T-helper 22 cell (primary cell): Measurements from ENCODE around the gene SLC25A13.

Source experiments
- DNase-seq: peaks from one replicate; pipeline ENCODE4 v3.0.0-alpha.2; 2020; ENCODE audit warnings: low read depth

The SLC25A13 gene

GRCh38 chr7:96152706-96153105 is 169.2 kb downstream of the SLC25A13 start:
- no peak for DNase-seq

GRCh38 chr7:96151889-96152288 is 170.0 kb downstream of the SLC25A13 start:
- no peak for DNase-seq

DNA sequence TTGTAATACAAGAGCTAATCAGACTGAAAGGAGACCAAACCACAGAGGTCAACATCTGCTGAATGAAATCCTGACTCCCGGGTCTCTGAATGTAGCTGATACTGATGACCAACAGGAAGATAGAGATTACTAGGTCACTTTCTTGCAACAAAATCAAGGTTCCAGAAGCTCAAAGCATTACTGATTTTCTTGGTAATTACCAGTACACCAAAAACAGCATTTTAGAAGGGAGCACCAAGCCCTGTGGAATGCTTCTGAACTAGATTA is 177.7 kb downstream of the SLC25A13 start:
- no peak for DNase-seq

- no peak for DNase-seq
Measured at GRCh38 chr7:96143495-96144259, 178.2 kb downstream of the SLC25A13 start.

GRCh38 chr7:96136600-96137239 is 185.2 kb downstream of the SLC25A13 start:
- no peak for DNase-seq

DNA sequence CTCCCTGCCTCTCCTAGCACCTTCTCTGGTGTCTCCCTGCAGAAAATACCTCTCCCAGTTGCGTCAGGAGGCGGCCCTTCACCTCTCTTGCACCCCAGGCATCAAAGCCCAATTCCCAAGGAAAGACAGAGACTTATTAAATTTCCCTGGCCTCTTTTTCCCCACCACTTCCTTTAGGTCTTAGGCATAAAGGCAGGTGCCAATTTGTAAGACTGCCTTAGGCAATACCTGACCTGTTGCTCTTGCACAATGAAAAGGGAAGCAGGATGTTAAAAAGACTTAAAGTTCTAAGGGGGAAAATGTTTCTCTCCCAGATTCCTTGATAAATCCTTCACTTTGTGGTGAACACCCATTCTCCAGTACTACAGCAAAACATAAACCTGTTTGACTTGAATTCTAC is 186.7 kb downstream of the SLC25A13 start:
- no peak for DNase-seq

GRCh38 chr7:96131525-96131924 is 190.4 kb downstream of the SLC25A13 start:
- no peak for DNase-seq

DNA sequence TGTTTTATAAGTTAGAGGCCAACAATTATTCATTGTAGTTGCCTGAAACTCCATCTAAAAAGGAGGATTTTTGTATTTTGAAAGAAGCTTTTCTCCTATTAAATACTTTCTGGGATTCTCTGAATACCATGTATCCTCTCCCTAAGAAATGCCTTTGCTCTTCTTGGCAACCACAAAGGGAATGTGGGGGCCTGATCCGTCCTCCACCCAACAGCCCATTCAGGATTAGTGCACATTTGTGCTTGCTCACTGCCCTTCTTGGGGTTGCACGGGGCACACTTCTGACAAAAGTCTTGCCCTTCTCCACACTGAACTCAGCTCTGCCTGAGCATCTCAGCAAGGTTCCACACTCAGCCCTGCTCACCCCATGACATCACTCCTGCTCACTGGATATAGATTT is 194.2 kb downstream of the SLC25A13 start:
- DNase-seq: no peak

GRCh38 chr7:96126382-96126781 is 195.5 kb downstream of the SLC25A13 start:
- no peak for DNase-seq

- no peak for DNase-seq
Measured at GRCh38 chr7:96122746-96123145, 199.2 kb downstream of the SLC25A13 start.

DNA sequence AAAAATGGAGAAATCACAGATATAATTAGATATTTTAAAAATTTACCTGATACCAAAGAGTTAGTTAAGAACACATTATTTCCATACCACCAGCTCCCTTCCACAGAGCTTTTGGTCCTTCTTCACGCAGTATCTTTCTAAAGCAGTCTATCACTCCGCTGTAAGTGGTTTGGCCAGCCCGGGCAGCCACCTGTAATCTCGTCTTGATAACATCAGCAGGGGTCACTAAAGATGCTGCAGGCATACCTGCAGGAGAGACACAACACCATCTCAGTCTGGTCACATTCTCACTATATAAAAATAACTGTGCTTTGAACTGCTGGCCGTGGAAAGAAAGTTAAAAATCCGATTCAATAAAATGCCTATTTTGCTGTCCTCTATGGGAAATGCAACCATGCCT is 200.1 kb downstream of the SLC25A13 start:
- no peak for DNase-seq

DNA sequence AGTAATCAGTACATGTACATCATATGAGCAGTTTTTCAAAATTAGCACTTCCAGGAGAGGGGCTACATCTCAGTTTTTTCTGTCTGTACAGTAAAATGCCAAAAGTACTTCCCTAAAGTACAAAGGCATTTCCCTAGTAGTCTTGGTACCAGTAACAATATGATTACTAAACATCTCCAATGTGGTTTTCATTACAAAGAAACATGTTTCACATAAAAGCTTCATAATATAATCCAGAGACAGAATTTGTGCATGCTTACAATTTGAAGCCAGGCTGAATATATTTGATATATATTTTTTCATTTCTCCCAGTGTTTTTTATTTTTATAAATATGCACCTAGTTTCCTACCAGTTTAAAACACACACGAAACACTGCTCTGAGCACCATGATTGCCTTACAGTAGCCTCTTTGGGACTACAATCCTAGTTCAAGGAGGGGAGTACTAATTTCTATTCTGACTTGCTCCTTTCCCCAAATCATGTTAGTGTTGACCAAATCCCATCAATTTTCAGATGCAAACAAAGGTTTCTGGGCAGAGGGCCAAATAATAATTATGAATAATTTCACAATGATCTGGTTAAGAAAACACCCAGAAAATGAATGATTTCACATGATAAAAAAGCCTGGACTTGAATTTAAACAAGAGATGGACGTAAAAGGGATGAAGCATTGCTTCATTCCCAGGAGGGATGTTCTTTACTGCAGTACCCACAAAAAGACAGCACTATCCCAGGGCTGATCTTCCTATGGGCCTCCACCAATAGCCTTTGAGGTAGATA is 201.3 kb downstream of the SLC25A13 start:
- no peak for DNase-seq

- no peak for DNase-seq
Measured at GRCh38 chr7:96118449-96119001, 203.4 kb downstream of the SLC25A13 start.

DNA sequence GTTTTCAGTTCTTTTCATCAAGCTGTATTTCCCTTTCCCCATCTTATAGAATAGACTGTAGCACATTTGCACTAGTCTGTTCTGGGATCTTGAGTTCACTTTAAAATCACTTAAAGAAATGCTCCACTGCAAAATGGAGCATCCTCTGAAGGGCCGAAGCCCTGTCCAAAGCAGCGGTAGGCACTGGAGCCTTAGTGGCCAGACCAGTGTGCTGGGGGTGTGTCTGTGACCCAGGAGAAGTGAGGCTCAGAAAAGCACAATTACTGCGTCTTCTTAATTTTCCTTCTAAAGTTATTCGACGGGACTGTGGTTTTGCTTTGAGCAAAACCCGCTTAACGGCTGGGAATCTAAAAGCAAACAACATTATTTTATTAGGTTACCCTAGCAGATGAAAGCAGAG is 205.7 kb downstream of the SLC25A13 start:
- DNase-seq: no peak

DNA sequence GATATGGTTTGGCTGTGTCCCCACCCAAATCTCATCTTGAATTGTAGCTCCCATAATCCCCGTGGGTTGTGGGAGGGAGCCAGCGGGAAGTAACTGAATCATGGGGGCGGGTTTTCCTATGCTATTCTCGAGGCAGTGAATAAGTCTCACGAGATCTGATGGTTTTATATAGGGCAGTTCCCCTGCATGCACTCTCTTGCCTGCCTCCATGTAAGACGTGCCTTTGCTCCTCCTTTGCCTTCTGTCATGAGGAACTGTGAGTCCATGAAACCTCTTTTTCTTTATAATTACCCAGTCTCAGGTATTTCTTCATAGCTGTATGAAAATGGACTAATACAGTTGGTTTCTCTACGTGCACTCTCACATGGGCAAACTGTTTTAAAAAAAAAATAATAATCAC is 207.7 kb downstream of the SLC25A13 start:
- no peak for DNase-seq

DNA sequence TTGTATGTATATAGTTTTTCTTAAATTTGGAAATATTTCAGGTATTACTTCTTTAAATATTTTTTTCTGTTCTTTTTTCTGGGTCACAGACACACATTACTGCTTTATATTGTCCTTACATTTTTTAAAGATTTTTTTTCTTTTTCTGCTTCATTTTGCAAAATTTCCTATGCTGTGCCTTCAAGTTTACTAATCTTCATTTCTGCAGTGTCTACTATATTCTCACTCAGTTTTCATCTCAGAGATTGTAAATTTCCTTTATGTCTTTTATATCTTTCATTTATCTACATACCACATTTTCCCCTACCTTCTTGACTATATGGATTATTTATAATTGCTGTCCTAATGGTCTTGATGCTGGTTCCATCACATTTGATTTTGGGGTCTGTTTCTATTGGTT is 210.5 kb downstream of the SLC25A13 start:
- DNase-seq: no peak

DNA sequence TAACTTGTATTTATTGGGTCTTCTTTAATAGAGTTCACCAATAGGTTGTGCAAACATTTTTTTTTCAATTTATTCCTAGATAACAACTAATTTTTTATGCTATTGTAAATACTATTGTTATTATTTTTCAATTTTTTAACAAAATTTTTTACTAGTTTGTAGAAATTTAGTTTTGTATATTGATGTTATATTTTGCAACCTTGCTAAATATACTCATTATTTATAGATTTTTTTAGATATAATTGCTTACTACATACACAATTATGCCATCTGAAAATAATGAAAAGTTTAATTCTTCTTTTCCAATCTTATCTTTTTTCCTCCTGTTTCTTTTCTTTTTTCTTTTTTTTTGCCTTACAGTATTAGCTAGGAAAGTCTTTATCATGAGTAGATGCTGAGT is 216.9 kb downstream of the SLC25A13 start:
- DNase-seq: no peak

DNA sequence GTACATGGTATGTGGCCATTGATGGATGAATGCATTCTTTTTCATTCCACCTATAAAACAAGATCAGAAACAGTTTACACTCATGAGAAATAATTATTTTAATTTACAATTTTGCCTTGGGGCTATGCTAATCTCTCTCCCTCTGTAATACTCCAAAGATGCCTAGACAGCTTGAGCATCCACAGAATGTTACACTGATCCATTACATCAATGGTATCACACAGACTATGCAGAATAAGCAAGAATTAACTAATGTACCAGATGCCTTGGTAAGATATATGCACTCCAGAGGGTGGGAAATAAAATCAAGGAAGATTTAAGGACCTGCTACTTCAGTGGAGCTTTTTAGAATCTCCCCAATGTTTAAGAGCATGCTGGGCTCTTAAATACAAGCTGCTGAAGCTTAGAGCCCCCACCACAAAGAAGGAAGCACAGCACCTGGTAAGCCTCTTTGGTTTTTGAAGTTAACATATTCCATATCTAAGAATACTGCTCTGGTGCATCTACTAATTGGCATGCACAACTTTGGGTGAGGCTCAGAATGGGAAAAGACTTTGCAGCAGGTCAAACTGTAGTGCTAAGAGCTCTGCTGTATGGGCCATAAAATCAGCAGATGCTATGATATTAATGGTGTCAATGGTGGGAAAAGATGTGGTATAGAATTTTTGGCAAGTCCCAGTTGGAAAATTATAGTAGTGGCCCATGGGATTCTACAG is 219.6 kb downstream of the SLC25A13 start:
- DNase-seq: no peak

GRCh38 chr7:96100737-96101136 is 221.2 kb downstream of the SLC25A13 start:
- no peak for DNase-seq

GRCh38 chr7:96097835-96098234 is 224.1 kb downstream of the SLC25A13 start:
- DNase-seq: no peak

GRCh38 chr7:96093435-96093834 is 228.5 kb downstream of the SLC25A13 start:
- no peak for DNase-seq

- no peak for DNase-seq
Measured at GRCh38 chr7:96090756-96091155, 231.1 kb downstream of the SLC25A13 start.
